Neuron (in vitro differentiated cells): ENCODE data around the gene LHPP.
A peak's percentile ranks its signal among the peaks of the same experiment; 100 is the strongest.

Experiments used
- H2AFZ ChIP-seq: one replicate; pipeline ENCODE4 v1.6.1; 2013; ENCODE audit warnings: low read depth, mild to moderate bottlenecking, inconsistent platforms, low read length, moderate library complexity
- H3K27me3 ChIP-seq: one replicate; pipeline ENCODE4 v1.6.1; 2013; ENCODE audit warnings: low read length; ENCODE audit not compliant: insufficient read depth
- H3K36me3 ChIP-seq: one replicate; pipeline ENCODE4 v1.6.1; 2013; ENCODE audit warnings: low read length; ENCODE audit not compliant: insufficient read depth
- H3K4me1 ChIP-seq: one replicate; pipeline ENCODE4 v1.6.1; 2013; ENCODE audit warnings: low read length; ENCODE audit not compliant: insufficient read depth
- H3K4me3 ChIP-seq: 2 replicates; pipeline ENCODE4 v1.5.1; 2013; ENCODE audit warnings: mild to moderate bottlenecking, low read length, moderate library complexity
- H3K9me3 ChIP-seq: one replicate; pipeline ENCODE4 v1.6.1; 2013; ENCODE audit warnings: low read length

The LHPP gene, protein sequence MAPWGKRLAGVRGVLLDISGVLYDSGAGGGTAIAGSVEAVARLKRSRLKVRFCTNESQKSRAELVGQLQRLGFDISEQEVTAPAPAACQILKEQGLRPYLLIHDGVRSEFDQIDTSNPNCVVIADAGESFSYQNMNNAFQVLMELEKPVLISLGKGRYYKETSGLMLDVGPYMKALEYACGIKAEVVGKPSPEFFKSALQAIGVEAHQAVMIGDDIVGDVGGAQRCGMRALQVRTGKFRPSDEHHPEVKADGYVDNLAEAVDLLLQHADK

DNA sequence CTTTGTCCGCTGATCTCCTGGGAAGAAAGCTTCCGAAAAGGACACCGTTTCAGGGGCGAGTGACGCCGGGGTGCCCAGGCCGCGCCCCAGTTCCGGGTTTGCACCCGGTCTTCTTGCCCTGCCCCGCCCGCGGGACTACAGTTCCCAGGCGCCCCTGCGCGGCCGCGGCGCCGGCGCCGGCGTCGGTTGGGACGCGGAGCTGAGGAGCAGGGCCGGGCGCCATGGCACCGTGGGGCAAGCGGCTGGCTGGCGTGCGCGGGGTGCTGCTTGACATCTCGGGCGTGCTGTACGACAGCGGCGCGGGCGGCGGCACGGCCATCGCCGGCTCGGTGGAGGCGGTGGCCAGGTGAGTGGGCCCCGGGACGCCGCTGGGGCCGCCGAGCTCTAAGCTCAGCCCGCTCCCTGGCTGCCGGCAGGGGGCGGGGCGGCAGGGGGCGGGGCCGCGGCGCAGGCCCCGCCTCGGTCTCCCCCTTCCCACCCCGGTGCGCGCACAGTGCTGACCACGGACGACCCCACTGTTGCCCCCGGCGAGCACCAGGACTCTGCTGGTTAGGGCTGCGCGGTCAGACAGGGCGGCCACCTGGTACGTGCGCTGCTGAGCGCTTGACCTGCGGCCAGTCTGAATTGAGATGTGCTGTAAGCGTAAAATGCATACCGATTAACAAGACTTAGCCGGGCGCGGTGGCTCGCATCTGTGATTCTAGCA is at the start of gene LHPP:
Gene LHPP (plus strand): TSS at position 182 of the 706 bp plus-strand sequence. CDS start 40 bp downstream, at position 222.
- Histone ChIP-seq H3K4me3 (peak within 1 kb of the TSS; percentile 72), H3K27me3 (peaks cover 8% of the 10 kb centered on the region), H3K9me3 (no peaks in the 10 kb centered on the region), H3K4me1 (peaks cover 13% of the 10 kb centered on the region), H2AFZ (peak within 1 kb of the TSS; percentile 80), H3K36me3 (no peaks in the 10 kb centered on the region)

DNA sequence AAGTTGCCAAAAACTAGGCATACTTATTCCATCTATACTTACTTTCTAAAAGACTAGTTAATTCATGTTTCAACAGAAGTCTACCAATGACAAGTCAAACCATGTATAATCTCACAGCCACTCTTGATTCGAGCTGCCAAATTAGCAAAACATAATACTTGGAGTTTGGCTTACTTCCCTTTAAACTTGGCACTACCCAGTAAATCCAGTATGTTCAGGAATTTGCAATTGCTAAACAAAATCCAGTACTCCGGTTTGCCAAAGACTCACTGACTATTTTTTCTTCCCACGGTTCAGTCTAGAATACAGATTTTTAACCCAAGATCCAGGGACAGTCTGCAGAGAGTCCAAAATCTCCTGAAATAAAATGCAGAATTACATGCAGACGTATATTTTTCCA is 47.5 kb upstream of the LHPP start:
- H3K27me3 ChIP-seq = no peaks in the 10 kb centered on the region
- H3K4me1 ChIP-seq = peaks cover 10% of the 10 kb centered on the region

DNA sequence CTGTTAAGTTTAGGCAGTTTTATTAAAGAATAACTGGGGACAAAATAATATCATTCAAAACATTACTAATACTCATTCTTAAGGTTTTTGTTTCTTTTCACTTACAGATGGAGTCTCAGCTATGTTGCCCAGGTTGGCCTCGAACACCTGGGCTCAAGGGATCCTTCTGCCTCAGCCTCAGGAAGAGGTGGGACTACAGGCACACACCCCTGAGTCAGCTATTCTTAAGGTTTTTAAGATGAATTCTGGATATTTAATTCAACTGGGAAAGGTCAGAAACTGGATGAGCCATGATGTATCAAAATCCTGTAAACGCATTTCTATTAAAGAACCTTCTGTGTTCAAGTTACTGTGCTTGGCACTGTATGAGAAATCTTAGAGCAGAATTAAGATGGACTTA is 46.4 kb upstream of the LHPP start:
- H3K4me3 ChIP-seq = no peak overlapping the region
- peaks cover 2% of the 10 kb centered on the region for H3K27me3 ChIP-seq
- H2AFZ ChIP-seq = no peak overlapping the region
- no peaks in the 10 kb centered on the region for H3K9me3 ChIP-seq
- peaks cover 10% of the 10 kb centered on the region for H3K4me1 ChIP-seq
- H3K36me3 ChIP-seq = peaks cover 4% of the 10 kb centered on the region

More for the DNA sequence above, 47.5 kb upstream of the LHPP start:
- Histone ChIP-seq H2AFZ (no peak overlapping the region), H3K36me3 (peaks cover 9% of the 10 kb centered on the region), H3K9me3 (no peaks in the 10 kb centered on the region), H3K4me3 (no peak overlapping the region)

DNA sequence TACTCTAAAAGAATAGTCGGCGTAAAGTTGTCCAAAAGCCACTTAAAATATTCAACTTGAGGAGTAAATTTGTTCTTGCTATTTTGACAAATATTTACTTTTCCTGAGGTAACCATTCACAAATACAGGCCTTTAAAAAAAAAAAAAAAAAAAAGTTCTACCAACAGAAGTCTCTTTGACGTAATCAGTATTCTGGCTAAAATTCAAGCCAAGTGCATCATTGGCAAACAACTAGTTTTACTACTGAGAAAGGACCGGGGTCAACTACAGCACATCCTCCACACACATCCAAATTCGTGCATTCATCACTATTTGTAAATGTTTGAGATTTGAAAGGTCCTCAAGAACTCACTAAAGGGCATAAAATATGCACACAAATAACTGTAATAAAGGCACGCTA is 44.9 kb upstream of the LHPP start:
- H3K4me1 ChIP-seq = peaks cover 10% of the 10 kb centered on the region
- no peaks in the 10 kb centered on the region for H3K9me3 ChIP-seq
- H3K27me3 ChIP-seq = peaks cover 15% of the 10 kb centered on the region
- no peaks in the 10 kb centered on the region for H3K36me3 ChIP-seq
- H2AFZ ChIP-seq = no peak overlapping the region
- H3K4me3 ChIP-seq = no peak overlapping the region

DNA sequence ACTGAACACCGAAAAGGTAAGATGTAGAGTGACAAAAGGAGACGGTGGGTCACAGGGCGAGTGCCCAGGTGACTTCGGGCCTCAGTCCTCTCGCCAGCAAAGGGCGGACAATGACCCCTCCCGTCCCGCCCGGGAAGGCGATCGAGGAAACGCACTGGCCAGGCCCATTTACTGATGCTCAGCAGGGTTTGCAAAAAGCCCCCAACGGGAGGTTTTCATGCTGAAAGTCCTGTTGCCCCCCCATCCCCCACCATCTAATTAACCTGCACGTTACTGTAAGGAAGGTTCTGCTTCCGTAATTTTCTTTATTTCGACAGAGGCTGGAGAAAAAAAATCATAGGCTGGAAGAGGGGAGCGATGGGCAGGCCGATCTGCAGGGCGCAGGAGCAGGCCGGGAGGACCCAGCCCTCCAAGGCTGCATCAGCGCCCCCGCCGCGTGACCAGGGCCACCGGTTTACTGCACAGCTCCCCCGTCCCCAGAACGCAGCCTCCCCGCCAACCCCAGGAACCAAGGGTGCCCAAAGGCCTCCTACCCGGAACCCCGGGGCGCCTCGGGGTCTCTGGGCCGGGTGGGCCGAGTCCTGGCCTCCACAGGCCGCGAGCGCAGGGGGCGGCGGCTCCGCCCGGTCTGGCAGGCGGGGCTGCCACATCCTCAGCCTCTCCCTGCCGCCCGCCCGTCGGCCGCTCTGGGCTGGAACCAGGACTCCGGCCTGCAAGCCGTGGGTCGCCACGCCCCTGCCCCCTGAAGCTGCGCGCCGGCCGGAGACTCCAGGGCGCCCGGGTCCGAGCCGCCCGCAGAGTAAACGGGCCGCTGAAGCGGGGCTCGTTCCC is 43.5 kb upstream of the LHPP start:
- Histone ChIP-seq H3K27me3 (peaks cover 24% of the 10 kb centered on the region), H3K4me3 (peak overlapping the region; percentile 79), H3K9me3 (no peaks in the 10 kb centered on the region), H3K4me1 (peaks cover 10% of the 10 kb centered on the region), H3K36me3 (no peaks in the 10 kb centered on the region), H2AFZ (peak overlapping the region; percentile 83)

DNA sequence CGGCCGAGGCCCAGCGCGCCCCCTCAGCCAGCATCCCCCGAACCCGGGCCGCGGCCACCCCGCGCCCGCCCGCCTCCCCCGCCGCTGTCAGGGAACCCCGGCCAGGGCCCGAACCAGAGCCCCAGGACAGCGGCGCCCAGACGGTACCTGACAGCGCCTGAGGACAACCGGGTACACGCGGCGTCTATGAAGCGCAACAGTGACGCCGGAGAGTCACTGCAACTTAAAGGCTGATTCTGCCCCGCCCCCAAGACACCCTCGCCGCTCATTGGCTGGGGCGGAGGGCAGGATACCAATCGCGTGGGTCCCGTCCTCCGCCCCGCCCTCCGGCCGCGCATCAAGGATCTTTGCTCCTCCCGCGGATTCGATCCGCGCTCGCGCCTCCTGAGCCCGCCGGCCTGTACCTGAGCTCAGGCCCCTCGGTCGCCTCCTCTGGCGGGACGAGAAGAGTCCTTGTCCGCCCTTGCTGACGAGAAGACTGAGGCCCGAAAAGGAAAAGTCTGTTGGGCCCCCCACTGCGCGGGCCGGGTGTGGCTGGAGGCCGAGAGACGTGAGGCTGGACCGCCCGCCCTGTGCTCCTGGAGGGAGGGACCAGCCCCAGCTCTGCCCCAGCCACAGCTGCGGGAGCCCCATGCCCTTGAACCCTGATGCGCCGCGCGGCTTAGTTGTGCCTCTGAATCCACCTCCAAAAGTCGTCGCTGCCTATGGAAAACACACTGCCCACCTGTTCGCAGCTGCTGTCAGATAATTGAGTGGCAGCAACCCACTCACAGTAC is 42.7 kb upstream of the LHPP start, which contains the start of gene OAT:
Gene OAT (minus strand): TSS at position 198 of the 776 bp plus-strand sequence. CDS start 6,752 bp downstream, outside the sequence.
- H3K27me3 ChIP-seq = peaks cover 26% of the 10 kb centered on the region
- H3K4me3 ChIP-seq = peak within 1 kb of the TSS; percentile 79
- peaks cover 10% of the 10 kb centered on the region for H3K4me1 ChIP-seq
- peak within 1 kb of the TSS; percentile 83 for H2AFZ ChIP-seq
- H3K9me3 ChIP-seq = no peaks in the 10 kb centered on the region
- H3K36me3 ChIP-seq = no peaks in the 10 kb centered on the region

DNA sequence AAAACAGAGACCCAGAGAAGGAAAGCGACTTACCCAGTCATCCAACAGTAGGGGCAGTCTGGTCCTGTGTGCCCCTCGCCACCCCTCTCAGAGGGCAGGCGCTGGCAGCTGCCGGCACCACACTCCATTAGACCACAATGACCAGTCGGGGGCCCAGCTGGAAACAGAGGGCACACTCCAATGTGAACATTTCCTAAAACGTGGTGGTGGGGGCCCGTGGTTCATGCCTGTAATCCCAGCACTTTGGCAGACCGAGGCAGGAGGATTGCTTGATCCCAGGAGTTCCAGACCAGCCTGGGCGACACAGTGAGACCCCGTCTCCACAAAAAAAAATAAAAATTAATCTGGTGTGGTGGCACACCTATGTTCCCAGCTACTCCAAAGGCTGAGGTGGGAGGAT is 42.0 kb upstream of the LHPP start:
- Histone ChIP-seq H3K9me3 (no peaks in the 10 kb centered on the region), H3K36me3 (no peaks in the 10 kb centered on the region), H3K27me3 (peaks cover 32% of the 10 kb centered on the region), H2AFZ (no peak overlapping the region), H3K4me3 (peak overlapping the region; percentile 79), H3K4me1 (peaks cover 10% of the 10 kb centered on the region)

DNA sequence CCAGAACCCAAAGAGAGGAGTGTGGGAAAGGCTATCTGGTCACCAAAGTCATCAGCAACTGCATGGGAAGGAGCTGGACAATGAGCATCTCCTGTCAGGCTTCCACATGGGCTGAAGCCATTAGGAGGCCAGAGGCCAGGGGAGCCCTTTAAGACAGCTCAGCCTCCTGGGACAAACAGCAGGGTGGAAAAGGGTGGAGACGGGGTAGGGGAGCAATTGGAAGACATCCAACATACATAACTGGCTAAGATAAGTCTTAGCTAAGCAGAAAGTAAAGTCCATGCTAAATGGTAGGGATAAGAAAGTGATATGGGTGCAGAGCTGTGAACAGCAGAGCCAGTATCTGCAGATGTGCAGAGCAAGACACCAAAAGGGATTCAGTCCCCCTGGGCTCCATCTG is 41.4 kb upstream of the LHPP start:
- Histone ChIP-seq H3K4me1 (peaks cover 10% of the 10 kb centered on the region), H3K36me3 (no peaks in the 10 kb centered on the region), H2AFZ (no peak overlapping the region), H3K9me3 (no peaks in the 10 kb centered on the region), H3K27me3 (peaks cover 32% of the 10 kb centered on the region), H3K4me3 (no peak overlapping the region)

DNA sequence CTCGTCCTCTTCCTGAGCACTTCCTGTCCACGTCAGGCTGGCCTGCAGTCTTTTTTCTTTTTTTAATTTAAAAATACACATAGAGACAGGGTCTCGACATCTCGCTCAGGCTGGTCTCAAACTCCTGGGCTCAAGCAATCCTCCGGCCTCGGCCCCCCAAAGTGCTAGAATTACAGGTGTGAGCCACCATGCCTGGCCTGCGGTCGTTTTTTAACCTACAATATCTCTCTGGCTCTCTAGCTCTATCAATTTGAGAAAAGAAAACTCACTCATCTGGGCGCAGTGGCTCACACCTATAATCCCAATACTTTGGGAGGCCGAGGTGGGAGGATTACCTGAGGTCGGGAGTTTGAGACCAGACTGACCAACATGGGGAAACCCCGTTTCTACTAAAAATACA is 38.9 kb upstream of the LHPP start:
- peaks cover 2% of the 10 kb centered on the region for H3K4me1 ChIP-seq
- H3K27me3 ChIP-seq = peaks cover 32% of the 10 kb centered on the region
- H2AFZ ChIP-seq = no peak overlapping the region
- H3K36me3 ChIP-seq = no peaks in the 10 kb centered on the region
- no peaks in the 10 kb centered on the region for H3K9me3 ChIP-seq
- H3K4me3 ChIP-seq = no peak overlapping the region

DNA sequence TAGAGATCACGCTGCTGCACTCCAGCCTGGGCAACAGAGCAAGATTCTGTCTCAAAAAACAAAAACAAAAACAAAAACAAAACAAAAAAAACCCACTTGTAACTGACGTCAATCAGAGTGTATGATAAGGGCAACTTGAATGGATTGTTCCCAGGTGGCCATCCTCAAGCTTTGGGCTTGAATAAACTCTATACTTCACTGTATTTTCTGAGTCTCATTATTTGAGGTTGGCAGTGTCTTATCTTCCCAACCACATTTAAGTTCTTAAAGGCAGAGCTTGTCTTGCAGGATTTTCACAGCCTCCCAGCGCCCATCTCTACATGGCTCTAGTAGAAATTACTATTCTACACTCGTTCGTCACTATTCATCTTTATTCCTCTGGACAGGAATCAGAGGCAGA is 37.8 kb upstream of the LHPP start:
- no peaks in the 10 kb centered on the region for H3K36me3 ChIP-seq
- no peaks in the 10 kb centered on the region for H3K9me3 ChIP-seq
- H3K4me1 ChIP-seq = no peaks in the 10 kb centered on the region
- H2AFZ ChIP-seq = no peak overlapping the region
- peaks cover 32% of the 10 kb centered on the region for H3K27me3 ChIP-seq
- no peak overlapping the region for H3K4me3 ChIP-seq

DNA sequence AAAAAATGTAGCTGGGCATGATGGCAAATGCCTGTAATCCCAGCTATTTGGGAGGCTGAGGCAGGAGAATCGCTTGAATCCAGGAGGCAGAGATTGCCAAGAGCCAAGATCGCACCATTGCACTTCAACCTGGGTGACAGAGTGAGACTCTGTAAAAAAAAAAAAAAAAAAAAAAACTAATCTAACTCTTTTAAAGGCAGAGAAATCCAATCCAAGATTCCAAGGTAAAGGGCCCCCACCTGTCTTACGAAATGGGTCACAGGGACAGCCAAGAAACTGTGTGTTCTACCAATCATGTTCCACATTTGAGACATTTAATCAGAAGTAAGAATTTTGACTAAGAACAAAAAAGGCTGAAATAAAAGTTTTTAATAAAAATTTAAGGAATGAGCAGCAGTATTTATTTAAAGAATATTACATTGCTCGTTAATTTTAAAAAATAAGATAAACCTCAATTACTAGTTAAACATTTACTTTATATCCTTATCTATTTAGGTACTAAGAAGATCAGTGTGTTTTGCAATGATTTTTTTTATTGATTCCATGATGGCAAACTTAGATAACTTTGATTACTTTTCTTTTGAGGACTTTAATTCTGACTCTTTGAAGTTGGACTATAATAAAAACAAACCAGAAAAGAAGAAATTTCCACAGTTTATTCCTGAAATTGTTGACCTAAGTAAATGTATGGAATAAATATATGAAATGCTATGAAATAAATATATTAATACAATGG is 36.2 kb upstream of the LHPP start:
- H3K9me3 ChIP-seq = no peaks in the 10 kb centered on the region
- no peak overlapping the region for H3K4me3 ChIP-seq
- H3K27me3 ChIP-seq = peaks cover 35% of the 10 kb centered on the region
- no peaks in the 10 kb centered on the region for H3K36me3 ChIP-seq
- no peak overlapping the region for H2AFZ ChIP-seq
- H3K4me1 ChIP-seq = no peaks in the 10 kb centered on the region

DNA sequence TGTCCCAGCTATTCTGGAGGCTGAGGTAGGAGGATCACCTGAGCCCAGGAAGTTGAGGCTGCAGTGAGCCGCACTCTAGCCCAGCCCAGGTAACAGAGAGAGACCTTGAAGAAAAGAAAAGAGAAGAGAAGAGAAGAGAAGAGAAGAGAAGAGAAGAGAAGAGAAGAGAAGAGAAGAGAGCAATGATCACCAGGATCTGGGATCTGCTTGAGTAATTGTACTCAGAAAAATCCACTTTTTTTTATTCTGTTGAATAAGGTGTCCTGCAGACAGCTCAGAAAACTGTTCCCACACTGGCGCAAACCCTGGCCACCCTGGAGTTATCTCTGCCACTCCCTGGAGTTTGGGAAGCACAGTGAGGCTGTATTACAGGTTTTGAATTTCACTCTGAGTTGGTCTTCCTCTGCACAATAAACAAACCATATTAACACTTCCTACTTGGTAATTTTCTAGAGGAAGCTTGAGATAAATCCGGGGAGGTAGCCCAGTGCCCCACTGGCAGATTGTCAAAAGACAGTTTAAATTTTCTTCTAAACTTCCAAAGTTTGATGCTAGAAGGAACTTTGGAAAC is 33.3 kb upstream of the LHPP start:
- Histone ChIP-seq H3K9me3 (no peaks in the 10 kb centered on the region), H3K4me1 (no peaks in the 10 kb centered on the region), H3K36me3 (no peaks in the 10 kb centered on the region), H3K27me3 (peaks cover 16% of the 10 kb centered on the region), H2AFZ (no peak overlapping the region), H3K4me3 (no peak overlapping the region)
